Stomach smooth muscle (tissue), 2 donors: ENCODE data around the gene TUSC2.

ENCODE experiments used
- H3K27ac ChIP-seq: one replicate; pipeline ENCODE4 v1.7.0; 2013; ENCODE audit warnings: mild to moderate bottlenecking, low read length, inconsistent platforms
- H3K27me3 ChIP-seq, 2 donors: one replicate each; pipeline ENCODE4 v1.7.0; 2013; ENCODE audit warnings: low read length in 2 of 2; ENCODE audit not compliant: insufficient read depth in 2 of 2, control insufficient read depth in 1 of 2
- H3K36me3 ChIP-seq, 2 donors: one replicate each; pipeline ENCODE4 v1.7.0; 2013; ENCODE audit warnings: low read length in 2 of 2; ENCODE audit not compliant: control insufficient read depth in 2 of 2, insufficient read depth in 2 of 2
- H3K4me1 ChIP-seq: one replicate; pipeline ENCODE4 v1.7.0; 2013; ENCODE audit warnings: low read length; ENCODE audit not compliant: control insufficient read depth, insufficient read depth
- H3K4me3 ChIP-seq, 2 donors: one replicate each; pipeline ENCODE4 v1.7.0; 2013; ENCODE audit warnings: low read length in 2 of 2
- H3K9ac ChIP-seq, 2 donors: one replicate each; pipeline ENCODE4 v1.7.0; 2013; ENCODE audit warnings: low read length in 2 of 2, mild to moderate bottlenecking in 1 of 2
- H3K9me3 ChIP-seq, 2 donors: one replicate each; pipeline ENCODE4 v1.7.0; 2013; ENCODE audit warnings: low read length in 2 of 2; ENCODE audit not compliant: control insufficient read depth in 2 of 2
- donor health status: healthy.
- donor health status: Pancreatic carcinoma.

TUSC2 gene

GRCh38 chr3:50365080-50365841, 37.2 kb upstream of the TUSC2 start:
- H3K9me3 ChIP-seq, result no peaks in the 10 kb centered on the region
- H3K9ac ChIP-seq, result peak overlapping the region; percentile 51 to 60
- peaks cover 0 to 2% of the 10 kb centered on the region in 2 donors for H3K27me3 ChIP-seq
- peaks cover 14% of the 10 kb centered on the region for H3K4me1 ChIP-seq
- no peak overlapping the region for H3K27ac ChIP-seq
- H3K36me3 ChIP-seq, result no peaks in the 10 kb centered on the region
- H3K4me3 ChIP-seq, result peak overlapping the region; percentile 69 to 79

- Histone ChIP-seq H3K9ac (peak overlapping the region; percentile 31 to 58), H3K4me3 (peak overlapping the region; percentile 51 to 79), H3K27me3 (peaks cover 0 to 2% of the 10 kb centered on the region in 2 donors), H3K36me3 (no peaks in the 10 kb centered on the region), H3K27ac (no peak overlapping the region), H3K9me3 (no peaks in the 10 kb centered on the region), H3K4me1 (peaks cover 17% of the 10 kb centered on the region)
Observed at GRCh38 chr3:50364573-50365079, 36.6 kb upstream of the TUSC2 start.

- Histone ChIP-seq H3K27ac (peak overlapping the region; percentile 86), H3K27me3 (no peaks in the 10 kb centered on the region), H3K9me3 (no peaks in the 10 kb centered on the region), H3K4me1 (peaks cover 56% of the 10 kb centered on the region), H3K4me3 (peak overlapping the region in 1 of 2 donors; percentile 97), H3K9ac (no peak overlapping the region), H3K36me3 (peaks cover 3 to 17% of the 10 kb centered on the region in 2 donors)
Observed at GRCh38 chr3:50359760-50360110, 31.7 kb upstream of the TUSC2 start.

- Histone ChIP-seq H3K4me1 (peaks cover 50% of the 10 kb centered on the region), H3K9me3 (no peaks in the 10 kb centered on the region), H3K36me3 (peaks cover 3 to 22% of the 10 kb centered on the region in 2 donors), H3K4me3 (peak within 1 kb of the TSS; percentile 77 to 97), H3K27ac (peak within 1 kb of the TSS; percentile 86), H3K27me3 (no peaks in the 10 kb centered on the region), H3K9ac (peak within 1 kb of the TSS; percentile 81 to 98)
Observed at GRCh38 chr3:50358911-50359759, 31.1 kb upstream of the TUSC2 start, which contains the start of gene TMEM115. TMEM115 (minus strand) TSS chr3:50359521; CDS start chr3:50359063, 458 bp downstream.

- Histone ChIP-seq H3K9ac (peak overlapping the region; percentile 81 to 98), H3K4me3 (peak overlapping the region; percentile 77 to 97), H3K9me3 (no peaks in the 10 kb centered on the region), H3K4me1 (peaks cover 49% of the 10 kb centered on the region), H3K27ac (peak overlapping the region; percentile 86), H3K36me3 (peaks cover 7 to 28% of the 10 kb centered on the region in 2 donors), H3K27me3 (no peaks in the 10 kb centered on the region)
Observed at GRCh38 chr3:50358355-50358910, 30.4 kb upstream of the TUSC2 start.

- Histone ChIP-seq H3K9me3 (no peaks in the 10 kb centered on the region), H3K4me1 (peaks cover 52% of the 10 kb centered on the region), H3K4me3 (peak overlapping the region; percentile 77 to 97), H3K27ac (peak overlapping the region; percentile 11), H3K36me3 (peaks cover 7 to 31% of the 10 kb centered on the region in 2 donors), H3K27me3 (no peaks in the 10 kb centered on the region), H3K9ac (peak overlapping the region; percentile 80 to 81)
Observed at GRCh38 chr3:50357481-50357880, 29.5 kb upstream of the TUSC2 start.

GRCh38 chr3:50356553-50356952, 28.5 kb upstream of the TUSC2 start:
- H3K36me3 ChIP-seq, result peaks cover 7 to 31% of the 10 kb centered on the region in 2 donors
- H3K9ac ChIP-seq, result peak overlapping the region; percentile 80 to 81
- H3K27ac ChIP-seq, result no peak overlapping the region
- H3K4me1 ChIP-seq, result peaks cover 55% of the 10 kb centered on the region
- no peaks in the 10 kb centered on the region for H3K9me3 ChIP-seq
- no peaks in the 10 kb centered on the region for H3K27me3 ChIP-seq
- H3K4me3 ChIP-seq, result peak overlapping the region; percentile 77 to 97

- Histone ChIP-seq H3K4me1 (peaks cover 61% of the 10 kb centered on the region), H3K27me3 (no peaks in the 10 kb centered on the region), H3K9me3 (no peaks in the 10 kb centered on the region), H3K4me3 (peak overlapping the region; percentile 77 to 97), H3K9ac (peak overlapping the region; percentile 60 to 81), H3K27ac (no peak overlapping the region), H3K36me3 (peaks cover 7 to 31% of the 10 kb centered on the region in 2 donors)
Observed at GRCh38 chr3:50355829-50356552, 28.0 kb upstream of the TUSC2 start.

- no peak overlapping the region for H3K27ac ChIP-seq
- no peak overlapping the region for H3K9ac ChIP-seq
- no peaks in the 10 kb centered on the region for H3K9me3 ChIP-seq
- H3K36me3 ChIP-seq, result peaks cover 7 to 31% of the 10 kb centered on the region in 2 donors
- H3K4me1 ChIP-seq, result peaks cover 67% of the 10 kb centered on the region
- H3K27me3 ChIP-seq, result no peaks in the 10 kb centered on the region
- no peak overlapping the region for H3K4me3 ChIP-seq
Observed at GRCh38 chr3:50354850-50355249, 26.8 kb upstream of the TUSC2 start.
